Left lung (tissue), 10 donors: ENCODE data around the gene CARD9. TPM values are rescaled to one million over a fixed set of nuclear protein-coding genes. Genes with fewer than 3 reads are reported as not detected.

Experiments
- ATAC-seq: fragments of 200-7000 bp; cut with Tn5 transposase; one replicate; pipeline ENCODE4 v1.9.1; 2020; ENCODE audit warnings: moderate library complexity
- DNase-seq, 4 donors: peaks; one replicate each; pipeline ENCODE4 v3.0.0-alpha.2; 2013 to 2020
- H3K27ac ChIP-seq, 2 donors: fragments of 200-600 bp; sonication (generic) in 1 of 2; one replicate each; pipeline versions ENCODE4 v1.5.0 to v1.8.0; 2020 to 2021
- H3K27me3 ChIP-seq, 2 donors: fragments of 200-600 bp; sonication (generic) in 1 of 2; one replicate each; pipeline versions ENCODE4 v1.5.0 to v1.8.0; 2020 to 2021
- H3K36me3 ChIP-seq, 2 donors: fragments of 200-600 bp; sonication (generic) in 1 of 2; one replicate each; pipeline versions ENCODE4 v1.5.0 to v1.8.0; 2020 to 2021
- H3K4me1 ChIP-seq, 2 donors: fragments of 200-600 bp; one replicate each; pipeline ENCODE4 v1.8.0; 2021
- H3K4me3 ChIP-seq, 2 donors: fragments of 200-600 bp; sonication (generic) in 1 of 2; one replicate each; pipeline versions ENCODE4 v1.5.0 to v1.8.0; 2020 to 2021; ENCODE audit warnings: mild to moderate bottlenecking in 1 of 2
- H3K9me3 ChIP-seq, 2 donors: fragments of 200-600 bp; sonication (generic) in 1 of 2; one replicate each; pipeline versions ENCODE4 v1.5.0 to v1.8.0; 2020 to 2021
- intact Hi-C, 2 donors: fragments of 100-400 bp; cut with DNase I; formaldehyde crosslinking; loops; one replicate each; pipeline versions ENCODE4 v1.11.2 to v1.14.2; 2022
- polyA plus RNA-seq, 6 donors: library from polyadenylated mRNA; unstranded; fragments of 120-200 nt; gene quantifications; one replicate each; pipeline ENCODE4 v1.2.1, GENCODE V29; 2013; ENCODE audit not compliant: insufficient read length in 6 of 6
- total RNA-seq, 2 donors: library from RNA; stranded (reverse); fragmentation: NEBNext Ultra II Directional; extraction: Animal tissue kit (Norgen Biotek cat#: 25700); gene quantifications; one replicate each; pipeline ENCODE4 v1.2.1, GENCODE V29; 2021
- TF ChIP-seq, protein P1 (sequence below), 2 donors: fragments of 200-600 bp; sonication (generic) in 1 of 2; IDR thresholded peaks; one replicate each; pipeline versions ENCODE4 v1.5.0 to v1.8.0; 2021; ENCODE audit warnings: antibody characterized with exemption in 2 of 2
- donor health status: DM: no; HTN: yes; CAD: no.
- donor health status: DM: no; HTN: no; CAD: no.

The CARD9 gene
- total and polyA plus RNA-seq, 8 donors: 0.66 to 11.1 (median 1.4) TPM

DNA sequence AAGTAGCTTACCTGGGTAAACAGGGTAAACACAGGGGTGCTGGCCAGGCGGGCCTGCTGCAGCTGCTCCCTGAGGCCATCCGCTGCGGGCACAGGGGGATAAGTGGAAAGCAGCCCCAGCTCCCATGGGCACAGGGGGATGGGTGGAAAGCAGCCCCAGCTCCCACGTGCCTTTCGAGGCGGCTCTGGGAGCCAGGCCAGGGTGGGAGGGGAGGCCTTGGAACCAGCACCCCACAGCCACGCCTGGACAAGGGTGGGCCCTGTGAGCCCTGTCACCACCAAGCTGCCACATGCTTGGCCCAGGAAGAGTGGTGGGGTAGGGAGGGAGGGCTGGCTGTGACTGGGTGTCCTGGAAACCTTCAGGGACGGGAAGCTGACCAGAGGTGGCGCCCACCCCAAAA is 7.8 kb upstream of the CARD9 start:
- H3K9me3 ChIP-seq: no peaks in the 10 kb centered on the region
- no peak for ATAC-seq
- no peak for DNase-seq
- TF ChIP-seq, protein P1, sequence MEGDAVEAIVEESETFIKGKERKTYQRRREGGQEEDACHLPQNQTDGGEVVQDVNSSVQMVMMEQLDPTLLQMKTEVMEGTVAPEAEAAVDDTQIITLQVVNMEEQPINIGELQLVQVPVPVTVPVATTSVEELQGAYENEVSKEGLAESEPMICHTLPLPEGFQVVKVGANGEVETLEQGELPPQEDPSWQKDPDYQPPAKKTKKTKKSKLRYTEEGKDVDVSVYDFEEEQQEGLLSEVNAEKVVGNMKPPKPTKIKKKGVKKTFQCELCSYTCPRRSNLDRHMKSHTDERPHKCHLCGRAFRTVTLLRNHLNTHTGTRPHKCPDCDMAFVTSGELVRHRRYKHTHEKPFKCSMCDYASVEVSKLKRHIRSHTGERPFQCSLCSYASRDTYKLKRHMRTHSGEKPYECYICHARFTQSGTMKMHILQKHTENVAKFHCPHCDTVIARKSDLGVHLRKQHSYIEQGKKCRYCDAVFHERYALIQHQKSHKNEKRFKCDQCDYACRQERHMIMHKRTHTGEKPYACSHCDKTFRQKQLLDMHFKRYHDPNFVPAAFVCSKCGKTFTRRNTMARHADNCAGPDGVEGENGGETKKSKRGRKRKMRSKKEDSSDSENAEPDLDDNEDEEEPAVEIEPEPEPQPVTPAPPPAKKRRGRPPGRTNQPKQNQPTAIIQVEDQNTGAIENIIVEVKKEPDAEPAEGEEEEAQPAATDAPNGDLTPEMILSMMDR (IDR thresholded peaks at IDR 0.05): no peak
- H3K27ac ChIP-seq: no peak overlapping the region
- H3K27me3 ChIP-seq: no peaks in the 10 kb centered on the region
- H3K36me3 ChIP-seq: peaks cover 0 to 86% of the 10 kb centered on the region in 2 donors
- H3K4me1 ChIP-seq: no peaks in the 10 kb centered on the region
- no peak overlapping the region for H3K4me3 ChIP-seq
- intact Hi-C loops: no loop called here

DNA sequence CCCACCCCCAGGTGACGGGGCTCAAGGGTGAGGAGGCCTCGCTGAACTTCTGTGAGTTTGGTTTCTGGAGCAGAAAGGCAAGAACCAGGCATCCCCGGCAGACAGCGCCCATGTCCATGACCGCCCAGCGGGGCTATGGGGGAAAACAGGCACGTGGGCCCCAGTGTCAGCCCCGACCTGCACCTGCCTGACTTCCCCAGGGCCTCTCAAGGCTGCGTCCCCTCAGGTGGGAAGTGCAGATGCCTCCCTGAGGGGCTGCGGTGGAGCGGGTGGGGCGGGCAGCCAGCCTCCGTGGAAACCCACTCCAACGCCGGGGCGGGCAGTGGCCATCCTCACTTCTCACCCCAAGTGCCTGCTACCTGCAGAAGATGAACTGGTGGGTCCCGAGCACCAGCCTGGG is 6.9 kb upstream of the CARD9 start:
- Histone ChIP-seq H3K36me3 (peaks cover 0 to 85% of the 10 kb centered on the region in 2 donors), H3K27ac (no peak overlapping the region), H3K4me1 (no peaks in the 10 kb centered on the region), H3K9me3 (no peaks in the 10 kb centered on the region), H3K27me3 (no peaks in the 10 kb centered on the region), H3K4me3 (no peak overlapping the region)
- intact Hi-C loops: no loop called here
- TF ChIP-seq, protein P1 (IDR thresholded peaks at IDR 0.05): no peak
- no peak for ATAC-seq
- no peak for DNase-seq

DNA sequence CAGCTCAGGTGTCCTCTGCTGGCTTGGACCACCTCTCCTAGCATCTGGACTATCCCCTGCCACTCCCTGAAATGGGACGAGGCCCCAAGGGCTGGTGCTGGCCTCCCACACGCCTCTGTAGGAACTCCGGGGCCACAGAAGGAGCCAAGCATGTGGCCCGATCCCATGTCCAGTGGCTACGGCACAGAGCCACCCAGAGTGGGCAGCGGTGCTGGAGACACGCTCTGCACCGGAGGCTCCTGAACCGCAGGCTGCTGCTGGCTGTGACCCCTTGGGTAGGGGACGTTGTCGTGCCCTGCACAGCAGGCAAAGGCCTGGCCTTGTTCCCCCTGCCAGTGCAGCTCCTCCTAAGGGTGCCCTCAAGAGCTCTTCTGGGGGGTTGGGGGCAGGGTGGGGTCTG is 6.4 kb upstream of the CARD9 start:
- Histone ChIP-seq H3K27ac (no peak overlapping the region), H3K4me3 (no peak overlapping the region), H3K27me3 (no peaks in the 10 kb centered on the region), H3K4me1 (no peaks in the 10 kb centered on the region), H3K9me3 (no peaks in the 10 kb centered on the region), H3K36me3 (peaks cover 0 to 86% of the 10 kb centered on the region in 2 donors)
- intact Hi-C loops: no loop called here
- DNase-seq (no peak), ATAC-seq (no peak)
- TF ChIP-seq, protein P1 (IDR thresholded peaks at IDR 0.05): no peak

DNA sequence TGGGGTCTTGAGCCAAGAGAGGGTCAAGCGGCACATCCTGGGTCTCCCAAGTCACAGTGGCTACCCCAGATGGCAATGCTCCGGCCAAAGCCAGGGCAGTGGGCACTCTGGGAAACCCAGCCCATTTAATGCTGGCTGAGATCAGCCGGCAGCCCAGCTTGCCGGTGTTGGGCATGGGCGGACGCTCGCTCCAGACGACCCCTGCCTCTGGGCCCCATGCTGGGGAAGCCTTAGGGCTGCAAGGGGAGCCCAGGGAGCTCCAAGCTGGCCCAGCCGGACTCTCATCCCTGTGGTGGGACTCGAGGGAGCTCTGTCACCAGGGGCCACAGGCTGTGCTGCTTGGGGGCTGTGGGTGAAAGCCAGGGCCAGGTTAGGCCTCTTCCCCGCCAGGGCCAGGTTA is 5.9 kb upstream of the CARD9 start:
- no peak for ATAC-seq
- TF ChIP-seq, protein P1 (IDR thresholded peaks at IDR 0.05): no peak
- DNase-seq: no peak
- peaks cover 0 to 82% of the 10 kb centered on the region in 2 donors for H3K36me3 ChIP-seq
- H3K4me3 ChIP-seq: no peak overlapping the region
- no peak overlapping the region for H3K27ac ChIP-seq
- H3K4me1 ChIP-seq: no peaks in the 10 kb centered on the region
- H3K27me3 ChIP-seq: no peaks in the 10 kb centered on the region
- intact Hi-C loops: no loop called here
- no peaks in the 10 kb centered on the region for H3K9me3 ChIP-seq

DNA sequence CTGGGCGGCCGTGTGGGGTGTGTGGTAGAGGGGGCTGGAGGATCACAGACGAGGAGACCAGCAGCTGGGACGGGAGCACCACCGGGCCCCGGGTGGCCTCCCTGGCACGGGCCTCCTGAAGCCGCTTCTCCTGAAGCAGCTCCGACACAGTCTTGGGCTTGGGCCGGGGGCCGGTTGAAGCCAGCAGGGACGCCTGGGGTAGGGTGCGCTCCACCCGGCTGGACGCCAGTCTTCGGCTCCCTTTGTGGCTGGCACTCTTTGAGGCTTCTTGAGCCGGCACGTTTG is 5.5 kb upstream of the CARD9 start:
- intact Hi-C loops: no loop called here
- H3K4me3 ChIP-seq: no peak overlapping the region
- H3K4me1 ChIP-seq: peaks cover 0 to 2% of the 10 kb centered on the region in 2 donors
- no peak overlapping the region for H3K27ac ChIP-seq
- no peak for ATAC-seq
- no peaks in the 10 kb centered on the region for H3K9me3 ChIP-seq
- no peaks in the 10 kb centered on the region for H3K27me3 ChIP-seq
- TF ChIP-seq, protein P1 (IDR thresholded peaks at IDR 0.05): no peak
- H3K36me3 ChIP-seq: peaks cover 0 to 78% of the 10 kb centered on the region in 2 donors
- DNase-seq: no peak
